ENCODE measurements around the gene C1orf21.

GRCh38 chr1:184388971-184389370, 2.1 kb downstream of the C1orf21 start:
- TF ChIP-seq EZH2phosphoT487 (IDR thresholded peaks at IDR 0.05; ENCODE audit: borderline replicate concordance, low read depth) (no peak), USF2 (IDR thresholded peaks at IDR 0.05; ENCODE audit: borderline replicate concordance, low read depth, low read length) (no peak), ELF1 (IDR thresholded peaks at IDR 0.05) (no peak), NFIC (IDR thresholded peaks at IDR 0.05; ENCODE audit: borderline replicate concordance) (no peak), POLR2AphosphoS5 (IDR thresholded peaks at IDR 0.05; ENCODE audit: low read depth, low read length) (no peak), CTCF (IDR thresholded peaks at IDR 0.05) (no peak), TAF1 (IDR thresholded peaks at IDR 0.05; ENCODE audit: borderline replicate concordance, low read depth, low read length) (no peak), FOXM1 (IDR thresholded peaks at IDR 0.05; ENCODE audit: low read depth) (no peak), RFX5 (IDR thresholded peaks at IDR 0.05; ENCODE audit: low read length) (no peak), MAX (IDR thresholded peaks at IDR 0.05; ENCODE audit: low read depth) (no peak), EP300 (IDR thresholded peaks at IDR 0.05; ENCODE audit: borderline replicate concordance in 1 of 2, low read depth in 1 of 2, low read length in 1 of 2) (no peak)

All from SK-N-SH (cell line).